SKM-1 (cell line): ENCODE results near the gene ARID4B.
"Not testable (repeated sequence)": the region's sequence is repeated elsewhere in the genome, so short reads cannot be mapped to it uniquely, and the experiment has no call there.

Experiments used
- DNase-seq: peaks from one replicate; lab custom pipeline; 2025; ENCODE audit not compliant: unreplicated experiment; lab: John Stamatoyannopoulos, UW

ARID4B gene

GRCh38 chr1:235297579-235297978 is 30.4 kb downstream of the ARID4B start:
- DNase-seq: no peak

- no peak for DNase-seq
Measured at GRCh38 chr1:235296729-235297128, 31.2 kb downstream of the ARID4B start.

- no peak for DNase-seq
Measured at GRCh38 chr1:235295902-235296350, 32.1 kb downstream of the ARID4B start.

- no peak for DNase-seq
Measured at GRCh38 chr1:235293322-235293942, 34.5 kb downstream of the ARID4B start.

GRCh38 chr1:235292790-235293189 is 35.2 kb downstream of the ARID4B start:
- no peak for DNase-seq

- no peak for DNase-seq
Measured at GRCh38 chr1:235291599-235292091, 36.3 kb downstream of the ARID4B start.

- DNase-seq: no peak
Measured at GRCh38 chr1:235290740-235291502, 37.1 kb downstream of the ARID4B start.

- DNase-seq: no peak
Measured at GRCh38 chr1:235289859-235290739, 37.9 kb downstream of the ARID4B start.

- DNase-seq: no peak
Measured at GRCh38 chr1:235287208-235287882, 40.6 kb downstream of the ARID4B start.

- DNase-seq: no peak
Measured at GRCh38 chr1:235286667-235287066, 41.3 kb downstream of the ARID4B start.

GRCh38 chr1:235284231-235284769 is 43.7 kb downstream of the ARID4B start:
- no peak for DNase-seq

- DNase-seq: not testable (repeated sequence)
Measured at GRCh38 chr1:235283636-235284035, 44.3 kb downstream of the ARID4B start.

- DNase-seq: no peak
Measured at GRCh38 chr1:235280467-235280866, 47.5 kb downstream of the ARID4B start.

GRCh38 chr1:235279694-235280093 is 48.3 kb downstream of the ARID4B start:
- no peak for DNase-seq

- DNase-seq: no peak
Measured at GRCh38 chr1:235278915-235279292, 49.1 kb downstream of the ARID4B start.

GRCh38 chr1:235278233-235278914 is 49.6 kb downstream of the ARID4B start:
- no peak for DNase-seq

GRCh38 chr1:235277709-235278108 is 50.3 kb downstream of the ARID4B start:
- DNase-seq: no peak

GRCh38 chr1:235275836-235276235 is 52.1 kb downstream of the ARID4B start:
- DNase-seq: no peak

GRCh38 chr1:235275223-235275622 is 52.8 kb downstream of the ARID4B start:
- DNase-seq: peak; percentile 34

GRCh38 chr1:235272851-235273250 is 55.1 kb downstream of the ARID4B start:
- no peak for DNase-seq
